ENCODE data around the gene SEMA3G.

DNA sequence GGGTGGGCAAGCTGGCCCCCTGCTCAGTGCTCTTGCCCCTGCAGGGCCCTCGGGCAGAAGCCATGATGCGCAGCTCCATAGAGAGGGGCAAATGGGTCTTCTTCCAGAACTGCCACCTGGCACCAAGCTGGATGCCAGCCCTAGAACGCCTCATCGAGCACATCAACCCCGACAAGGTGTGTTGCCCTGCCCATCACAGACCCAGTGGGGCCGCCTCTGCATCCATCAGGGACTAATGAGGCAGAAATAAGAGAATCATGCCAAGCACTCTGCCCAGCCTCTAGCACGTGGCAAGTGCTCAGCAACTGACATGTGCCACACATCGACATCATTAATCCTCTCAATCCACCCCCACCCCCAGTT is 49.4 kb downstream of the SEMA3G start:
- TF ChIP-seq, protein P1, sequence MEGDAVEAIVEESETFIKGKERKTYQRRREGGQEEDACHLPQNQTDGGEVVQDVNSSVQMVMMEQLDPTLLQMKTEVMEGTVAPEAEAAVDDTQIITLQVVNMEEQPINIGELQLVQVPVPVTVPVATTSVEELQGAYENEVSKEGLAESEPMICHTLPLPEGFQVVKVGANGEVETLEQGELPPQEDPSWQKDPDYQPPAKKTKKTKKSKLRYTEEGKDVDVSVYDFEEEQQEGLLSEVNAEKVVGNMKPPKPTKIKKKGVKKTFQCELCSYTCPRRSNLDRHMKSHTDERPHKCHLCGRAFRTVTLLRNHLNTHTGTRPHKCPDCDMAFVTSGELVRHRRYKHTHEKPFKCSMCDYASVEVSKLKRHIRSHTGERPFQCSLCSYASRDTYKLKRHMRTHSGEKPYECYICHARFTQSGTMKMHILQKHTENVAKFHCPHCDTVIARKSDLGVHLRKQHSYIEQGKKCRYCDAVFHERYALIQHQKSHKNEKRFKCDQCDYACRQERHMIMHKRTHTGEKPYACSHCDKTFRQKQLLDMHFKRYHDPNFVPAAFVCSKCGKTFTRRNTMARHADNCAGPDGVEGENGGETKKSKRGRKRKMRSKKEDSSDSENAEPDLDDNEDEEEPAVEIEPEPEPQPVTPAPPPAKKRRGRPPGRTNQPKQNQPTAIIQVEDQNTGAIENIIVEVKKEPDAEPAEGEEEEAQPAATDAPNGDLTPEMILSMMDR (IDR thresholded peaks at IDR 0.05): no peak
- TF ChIP-seq POLR2A (IDR thresholded peaks at IDR 0.05): no peak
